Jurkat, Clone E6-1 (cell line): ENCODE results near the gene UHRF1.
"Not testable (repeated sequence)": the region's sequence is repeated elsewhere in the genome, so short reads cannot be mapped to it uniquely, and the experiment has no call there.

Source experiments
- DNase-seq: peaks from one replicate; pipeline ENCODE4 v3.0.0-alpha.2; 2011; ENCODE audit warnings: low read depth, low spot score
- H3K4me3 ChIP-seq: 2 replicates; pipeline ENCODE4 v1.5.1; 2011; ENCODE audit warnings: mild to moderate bottlenecking, low read length, control low read depth, moderate library complexity

UHRF1 gene

GRCh38 chr19:4923276-4923747 is 14.0 kb downstream of the UHRF1 start:
- H3K4me3 ChIP-seq, result no peak overlapping the region
- no peak for DNase-seq

GRCh38 chr19:4929186-4929585 is 19.9 kb downstream of the UHRF1 start:
- DNase-seq, result no peak
- no peak overlapping the region for H3K4me3 ChIP-seq

- DNase-seq, result no peak
- no peak overlapping the region for H3K4me3 ChIP-seq
Observed at GRCh38 chr19:4930664-4931063, 21.4 kb downstream of the UHRF1 start.

- H3K4me3 ChIP-seq, result no peak overlapping the region
- DNase-seq, result no peak
Observed at GRCh38 chr19:4932711-4933110, 23.4 kb downstream of the UHRF1 start.

- no peak for DNase-seq
- no peak overlapping the region for H3K4me3 ChIP-seq
Observed at GRCh38 chr19:4933528-4933927, 24.2 kb downstream of the UHRF1 start.

- DNase-seq, result peak; percentile 94
- no peak overlapping the region for H3K4me3 ChIP-seq
Observed at GRCh38 chr19:4935444-4935843, 26.1 kb downstream of the UHRF1 start.

GRCh38 chr19:4937060-4937459 is 27.8 kb downstream of the UHRF1 start:
- no peak for DNase-seq
- no peak overlapping the region for H3K4me3 ChIP-seq

GRCh38 chr19:4938461-4938860 is 29.2 kb downstream of the UHRF1 start:
- H3K4me3 ChIP-seq, DNase-seq: not testable (repeated sequence)

- no peak overlapping the region for H3K4me3 ChIP-seq
- no peak for DNase-seq
Observed at GRCh38 chr19:4939466-4939865, 30.2 kb downstream of the UHRF1 start.

GRCh38 chr19:4941638-4942169 is 32.4 kb downstream of the UHRF1 start:
- DNase-seq, H3K4me3 ChIP-seq: not testable (repeated sequence)

GRCh38 chr19:4950650-4951049 is 41.3 kb downstream of the UHRF1 start:
- not testable (repeated sequence) for DNase-seq, H3K4me3 ChIP-seq

- no peak for DNase-seq
- no peak overlapping the region for H3K4me3 ChIP-seq
Observed at GRCh38 chr19:4951656-4952055, 42.4 kb downstream of the UHRF1 start.

- no peak overlapping the region for H3K4me3 ChIP-seq
- DNase-seq, result no peak
Observed at GRCh38 chr19:4952945-4953344, 43.6 kb downstream of the UHRF1 start.

GRCh38 chr19:4954320-4955149 is 45.2 kb downstream of the UHRF1 start:
- DNase-seq, result not testable (repeated sequence)

GRCh38 chr19:4955274-4955673 is 46.0 kb downstream of the UHRF1 start:
- H3K4me3 ChIP-seq, result no peak overlapping the region
- DNase-seq, result no peak

More at GRCh38 chr19:4954320-4955149, 45.2 kb downstream of the UHRF1 start:
- H3K4me3 ChIP-seq, result not testable (repeated sequence)

- DNase-seq, result no peak
- no peak overlapping the region for H3K4me3 ChIP-seq
Observed at GRCh38 chr19:4957981-4958380, 48.7 kb downstream of the UHRF1 start.

GRCh38 chr19:4962085-4962619 is 52.9 kb downstream of the UHRF1 start:
- H3K4me3 ChIP-seq, result no peak overlapping the region
- DNase-seq, result no peak

GRCh38 chr19:4965061-4965460 is 55.8 kb downstream of the UHRF1 start:
- no peak for DNase-seq
- no peak overlapping the region for H3K4me3 ChIP-seq

GRCh38 chr19:4966591-4966990 is 57.3 kb downstream of the UHRF1 start:
- H3K4me3 ChIP-seq, result no peak overlapping the region
- DNase-seq, result no peak

GRCh38 chr19:4967738-4968461 is 58.6 kb downstream of the UHRF1 start:
- no peak for DNase-seq
- H3K4me3 ChIP-seq, result peak overlapping the region; percentile 60
